Measurements from ENCODE around the gene LYPD6B. TPM values are rescaled to one million over a fixed set of nuclear protein-coding genes. Genes with fewer than 3 reads are reported as not detected.

LYPD6B gene
- total RNA-seq, 1 experiment from 2014 or later: 6.1 TPM

DNA sequence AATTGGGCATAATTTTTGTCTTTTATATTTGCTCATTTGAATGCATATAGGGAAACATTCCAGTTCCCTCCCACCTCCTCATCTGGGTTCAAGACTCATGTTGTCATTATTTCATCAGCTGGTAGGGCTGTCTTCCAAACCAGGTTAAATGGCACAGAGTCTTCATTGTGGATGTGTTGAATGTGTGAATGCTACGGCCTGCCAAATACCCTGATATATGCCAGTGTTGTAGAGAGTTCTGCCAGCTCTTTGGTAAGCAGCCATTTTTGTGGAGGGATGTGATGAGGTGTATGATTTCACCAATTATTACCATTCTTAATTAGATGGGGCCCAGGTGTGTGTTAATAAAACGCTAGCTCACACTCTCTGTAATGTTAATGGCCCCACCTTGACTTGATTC is 121.7 kb downstream of the LYPD6B start:
- Histone ChIP-seq H3K9me3 (ENCODE audit: control insufficient read depth in 1 of 2, insufficient read depth in 1 of 2, low read depth in 1 of 2, low read length in 2 of 2) (no peaks in the 10 kb centered on the region), H3K4me1 (ENCODE audit: control insufficient read depth in 1 of 2, insufficient read depth in 2 of 2, low read length in 2 of 2) (peaks cover 3 to 8% of the 10 kb centered on the region in 2 experiments; a peak in 2 of 4 replicates), H3K4me3 (replicated peaks in 1 of 2; ENCODE audit: low read depth in 1 of 2, low read length in 2 of 2) (no peak overlapping the region), H3K9ac (ENCODE audit: low read length) (no peak overlapping the region), H3K79me2 (ENCODE audit: insufficient read depth, low read length) (no peaks in the 10 kb centered on the region), H3K9me2 (ENCODE audit: insufficient read depth) (no peaks in the 10 kb centered on the region; the same call in 1 of the 2 replicates), H3K27ac (ENCODE audit: low read depth, low read length) (no peak overlapping the region), H2AFZ (ENCODE audit: low read depth, low read length, poor library complexity, severe bottlenecking) (no peak overlapping the region), H4K20me1 (ENCODE audit: insufficient read depth) (no peaks in the 10 kb centered on the region), H3K27me3 (ENCODE audit: insufficient read depth, low read length) (no peaks in the 10 kb centered on the region; the same call in 1 of the 2 replicates), H3K4me2 (ENCODE audit: low read length) (no peak overlapping the region), H3K36me3 (ENCODE audit: control insufficient read depth in 1 of 2, insufficient read depth in 2 of 2, low read length in 2 of 2) (no peaks in the 10 kb centered on the region)
- DNase-seq (ENCODE audit: low read depth, low spot score): no peak
- ChIA-PET POLR2A (no interaction called here), CTCF (no interaction called here), RAD21 (ENCODE audit: low non-redundant PET in 1 of 2, low total read pairs in 2 of 2, uncharacterized antibody in 2 of 2, unreplicated experiment in 2 of 2) (no interaction called here)
- TF ChIP-seq, protein P1, sequence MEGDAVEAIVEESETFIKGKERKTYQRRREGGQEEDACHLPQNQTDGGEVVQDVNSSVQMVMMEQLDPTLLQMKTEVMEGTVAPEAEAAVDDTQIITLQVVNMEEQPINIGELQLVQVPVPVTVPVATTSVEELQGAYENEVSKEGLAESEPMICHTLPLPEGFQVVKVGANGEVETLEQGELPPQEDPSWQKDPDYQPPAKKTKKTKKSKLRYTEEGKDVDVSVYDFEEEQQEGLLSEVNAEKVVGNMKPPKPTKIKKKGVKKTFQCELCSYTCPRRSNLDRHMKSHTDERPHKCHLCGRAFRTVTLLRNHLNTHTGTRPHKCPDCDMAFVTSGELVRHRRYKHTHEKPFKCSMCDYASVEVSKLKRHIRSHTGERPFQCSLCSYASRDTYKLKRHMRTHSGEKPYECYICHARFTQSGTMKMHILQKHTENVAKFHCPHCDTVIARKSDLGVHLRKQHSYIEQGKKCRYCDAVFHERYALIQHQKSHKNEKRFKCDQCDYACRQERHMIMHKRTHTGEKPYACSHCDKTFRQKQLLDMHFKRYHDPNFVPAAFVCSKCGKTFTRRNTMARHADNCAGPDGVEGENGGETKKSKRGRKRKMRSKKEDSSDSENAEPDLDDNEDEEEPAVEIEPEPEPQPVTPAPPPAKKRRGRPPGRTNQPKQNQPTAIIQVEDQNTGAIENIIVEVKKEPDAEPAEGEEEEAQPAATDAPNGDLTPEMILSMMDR (IDR thresholded peaks at IDR 0.05 in 2 of 3, conservative IDR thresholded peaks at IDR 0.05 in 1 of 3; ENCODE audit: borderline replicate concordance in 1 of 3, insufficient read depth in 1 of 3, low read depth in 2 of 3, low read length in 2 of 3): no peak
- TF ChIP-seq SIN3A (IDR thresholded peaks at IDR 0.05; ENCODE audit: low read depth) (no peak), RAD21 (IDR thresholded peaks at IDR 0.05; ENCODE audit: low read depth) (no peak), EZH2 (IDR thresholded peaks at IDR 0.05) (no peak), ELF1 (IDR thresholded peaks at IDR 0.05; ENCODE audit: borderline replicate concordance, low read depth) (no peak)
- TF ChIP-seq, protein P2, sequence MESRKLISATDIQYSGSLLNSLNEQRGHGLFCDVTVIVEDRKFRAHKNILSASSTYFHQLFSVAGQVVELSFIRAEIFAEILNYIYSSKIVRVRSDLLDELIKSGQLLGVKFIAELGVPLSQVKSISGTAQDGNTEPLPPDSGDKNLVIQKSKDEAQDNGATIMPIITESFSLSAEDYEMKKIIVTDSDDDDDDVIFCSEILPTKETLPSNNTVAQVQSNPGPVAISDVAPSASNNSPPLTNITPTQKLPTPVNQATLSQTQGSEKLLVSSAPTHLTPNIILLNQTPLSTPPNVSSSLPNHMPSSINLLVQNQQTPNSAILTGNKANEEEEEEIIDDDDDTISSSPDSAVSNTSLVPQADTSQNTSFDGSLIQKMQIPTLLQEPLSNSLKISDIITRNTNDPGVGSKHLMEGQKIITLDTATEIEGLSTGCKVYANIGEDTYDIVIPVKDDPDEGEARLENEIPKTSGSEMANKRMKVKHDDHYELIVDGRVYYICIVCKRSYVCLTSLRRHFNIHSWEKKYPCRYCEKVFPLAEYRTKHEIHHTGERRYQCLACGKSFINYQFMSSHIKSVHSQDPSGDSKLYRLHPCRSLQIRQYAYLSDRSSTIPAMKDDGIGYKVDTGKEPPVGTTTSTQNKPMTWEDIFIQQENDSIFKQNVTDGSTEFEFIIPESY (IDR thresholded peaks at IDR 0.05; ENCODE audit: extremely low read depth, insufficient replicate concordance, low read length): no peak
- TF ChIP-seq, protein P3, sequence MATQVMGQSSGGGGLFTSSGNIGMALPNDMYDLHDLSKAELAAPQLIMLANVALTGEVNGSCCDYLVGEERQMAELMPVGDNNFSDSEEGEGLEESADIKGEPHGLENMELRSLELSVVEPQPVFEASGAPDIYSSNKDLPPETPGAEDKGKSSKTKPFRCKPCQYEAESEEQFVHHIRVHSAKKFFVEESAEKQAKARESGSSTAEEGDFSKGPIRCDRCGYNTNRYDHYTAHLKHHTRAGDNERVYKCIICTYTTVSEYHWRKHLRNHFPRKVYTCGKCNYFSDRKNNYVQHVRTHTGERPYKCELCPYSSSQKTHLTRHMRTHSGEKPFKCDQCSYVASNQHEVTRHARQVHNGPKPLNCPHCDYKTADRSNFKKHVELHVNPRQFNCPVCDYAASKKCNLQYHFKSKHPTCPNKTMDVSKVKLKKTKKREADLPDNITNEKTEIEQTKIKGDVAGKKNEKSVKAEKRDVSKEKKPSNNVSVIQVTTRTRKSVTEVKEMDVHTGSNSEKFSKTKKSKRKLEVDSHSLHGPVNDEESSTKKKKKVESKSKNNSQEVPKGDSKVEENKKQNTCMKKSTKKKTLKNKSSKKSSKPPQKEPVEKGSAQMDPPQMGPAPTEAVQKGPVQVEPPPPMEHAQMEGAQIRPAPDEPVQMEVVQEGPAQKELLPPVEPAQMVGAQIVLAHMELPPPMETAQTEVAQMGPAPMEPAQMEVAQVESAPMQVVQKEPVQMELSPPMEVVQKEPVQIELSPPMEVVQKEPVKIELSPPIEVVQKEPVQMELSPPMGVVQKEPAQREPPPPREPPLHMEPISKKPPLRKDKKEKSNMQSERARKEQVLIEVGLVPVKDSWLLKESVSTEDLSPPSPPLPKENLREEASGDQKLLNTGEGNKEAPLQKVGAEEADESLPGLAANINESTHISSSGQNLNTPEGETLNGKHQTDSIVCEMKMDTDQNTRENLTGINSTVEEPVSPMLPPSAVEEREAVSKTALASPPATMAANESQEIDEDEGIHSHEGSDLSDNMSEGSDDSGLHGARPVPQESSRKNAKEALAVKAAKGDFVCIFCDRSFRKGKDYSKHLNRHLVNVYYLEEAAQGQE (IDR thresholded peaks at IDR 0.05; ENCODE audit: low read depth): no peak
- BruUV-seq (replicated peaks): no TSS peak
- intact Hi-C loops (cut with micrococcal nuclease): no loop called here
- no peak for ATAC-seq
